ENCODE data around the gene PDE4C.
A peak's percentile ranks its signal among the peaks of the same experiment; 100 is the strongest.
"Not testable (repeated sequence)": the region's sequence is repeated elsewhere in the genome, so short reads cannot be mapped to it uniquely, and the experiment has no call there.

PDE4C gene

DNA sequence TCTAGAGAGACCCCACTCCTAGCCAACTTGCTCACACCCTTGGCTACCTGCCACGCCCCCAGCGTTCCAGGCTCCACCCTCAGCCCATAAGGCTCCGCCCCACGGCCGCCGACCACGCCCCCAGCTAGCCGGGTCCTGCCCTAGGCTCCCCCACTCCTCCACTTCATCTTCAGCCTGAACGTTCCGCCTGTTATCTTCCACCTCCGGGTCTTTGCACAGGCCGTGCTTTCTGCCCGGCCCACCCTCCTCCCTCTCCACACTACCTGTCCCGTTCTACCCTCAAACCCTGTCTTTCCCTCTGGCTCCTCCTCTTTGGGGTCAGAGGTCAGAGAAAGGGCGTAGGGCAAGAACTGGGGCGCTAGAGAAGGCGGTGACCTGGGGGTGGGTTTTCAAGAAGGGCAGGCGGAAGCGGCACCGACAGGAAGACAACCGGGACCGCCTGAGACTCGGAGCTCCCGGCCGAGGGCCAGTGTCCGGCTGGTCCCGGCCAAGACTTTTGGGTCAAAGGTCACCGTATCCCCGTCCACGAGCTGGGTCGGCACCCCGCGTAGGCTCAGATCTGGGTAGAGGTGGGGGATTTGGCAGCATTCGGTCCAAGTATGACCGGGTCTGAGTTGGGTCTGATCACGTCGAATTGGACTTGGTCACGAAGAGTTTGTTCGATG is 2.2 kb downstream of the PDE4C start:
- DNase-seq (ENCODE audit: low spot score) = no peak

DNA sequence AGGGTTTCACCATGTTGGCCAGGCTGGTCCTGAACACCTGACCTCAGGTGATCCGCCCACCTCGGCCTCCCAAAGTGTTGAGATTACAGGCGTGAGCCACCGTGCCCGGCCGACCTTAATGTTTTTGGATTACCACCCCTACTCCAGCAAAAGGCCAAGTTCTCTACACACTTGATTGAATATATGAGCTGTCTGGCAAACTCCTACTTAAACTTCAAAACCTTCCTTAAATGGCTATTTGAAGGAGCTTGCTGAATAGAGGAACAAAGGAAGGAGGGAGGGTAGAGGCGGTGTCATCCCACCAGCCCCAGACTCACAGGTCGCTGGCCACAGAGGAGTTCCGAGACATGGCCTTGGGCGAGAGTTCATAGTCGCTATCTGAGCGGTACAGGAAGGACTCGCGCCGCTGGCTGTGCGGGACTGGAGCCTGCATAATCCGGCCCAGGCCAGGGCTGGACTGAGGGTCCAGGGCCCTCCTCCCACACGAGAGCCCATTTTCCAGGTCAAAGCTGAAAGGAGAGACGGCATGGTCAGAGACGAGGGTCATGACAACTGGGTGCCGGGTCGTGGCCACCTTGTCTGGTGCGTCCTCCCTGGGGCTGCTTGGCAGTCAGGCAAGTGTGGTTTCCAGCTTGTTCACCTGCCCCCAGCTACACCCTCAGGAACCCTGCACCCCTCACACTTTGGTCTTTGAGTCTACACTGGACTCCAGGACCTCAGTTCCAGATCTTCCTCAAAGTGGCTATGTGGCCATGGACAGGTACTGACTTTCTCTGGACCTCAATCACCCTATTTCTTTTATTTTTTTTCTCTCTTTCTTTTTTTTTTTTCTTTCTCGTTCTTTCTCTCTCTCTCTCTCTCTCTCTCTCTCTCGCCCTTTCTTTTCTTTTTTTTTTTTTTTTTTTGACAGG is 4.2 kb downstream of the PDE4C start:
- no peak for DNase-seq (ENCODE audit: low spot score)

DNA sequence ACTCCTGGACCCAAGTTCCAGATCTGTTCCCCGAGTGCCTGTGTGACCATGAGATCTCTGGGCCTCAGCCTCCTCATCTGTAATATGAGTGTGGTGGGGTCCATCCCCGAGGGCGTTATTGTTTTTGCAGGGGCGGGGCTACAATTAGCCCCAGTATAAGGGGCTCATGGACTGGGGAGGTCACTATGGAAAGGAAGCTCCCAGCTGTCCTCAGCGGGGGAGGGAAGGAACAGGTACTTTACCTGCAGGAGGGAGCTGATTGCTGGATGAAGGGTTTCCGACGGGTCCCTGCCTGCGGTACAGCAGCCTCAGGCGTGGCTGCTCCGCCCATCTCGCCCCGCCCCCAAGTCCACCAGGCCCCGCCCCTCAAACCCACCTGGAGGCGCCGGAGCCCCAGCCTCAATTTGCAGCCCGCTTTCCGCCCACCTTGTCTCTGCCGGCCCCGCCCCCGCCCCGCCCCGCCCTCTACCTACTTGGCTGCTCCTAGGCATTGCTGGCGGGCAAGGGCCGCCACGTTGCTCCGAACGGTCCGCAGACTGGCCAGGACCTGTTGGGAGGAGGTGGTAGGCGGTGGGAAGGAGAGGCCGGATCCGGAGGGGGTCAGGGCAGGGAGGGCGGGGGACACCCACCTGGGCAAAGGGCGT is 5.5 kb downstream of the PDE4C start:
- no peak for DNase-seq (ENCODE audit: low spot score)

DNA sequence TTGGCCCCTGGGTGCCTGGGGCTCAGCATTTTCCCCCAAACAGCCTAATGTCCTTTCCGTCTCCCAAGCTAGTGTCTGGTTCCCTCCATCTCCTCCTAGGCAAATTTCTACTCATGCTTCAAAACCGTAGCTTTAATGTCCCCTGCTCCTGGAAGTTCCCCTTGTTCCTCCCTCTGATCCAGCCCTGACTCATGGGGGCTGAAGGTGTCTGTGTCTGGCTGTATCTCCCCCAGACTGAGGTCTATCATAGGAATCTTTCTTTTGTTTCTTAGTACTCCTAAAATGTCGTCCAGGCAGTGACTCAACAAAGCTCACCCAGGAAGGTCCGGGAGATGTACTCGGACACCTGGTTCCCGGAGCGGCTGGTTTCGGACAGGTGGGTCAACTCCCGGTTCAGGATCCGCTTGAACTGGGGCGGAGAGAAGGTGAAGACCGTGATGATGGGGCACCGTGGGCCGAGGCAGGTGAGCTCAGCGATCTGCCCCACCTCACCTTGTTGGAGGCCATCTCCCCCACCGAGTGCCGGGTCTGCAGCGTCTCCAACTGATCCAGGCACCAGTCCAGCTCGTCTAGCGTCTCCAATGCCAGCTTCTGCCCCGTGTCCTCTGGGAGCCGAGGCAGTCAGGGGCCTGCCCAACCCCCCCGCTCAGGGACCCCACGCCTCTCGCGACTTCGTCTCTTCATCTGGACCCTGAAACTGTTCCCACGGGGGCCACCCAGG is 6.2 kb downstream of the PDE4C start:
- DNase-seq (ENCODE audit: low spot score) = no peak

DNA sequence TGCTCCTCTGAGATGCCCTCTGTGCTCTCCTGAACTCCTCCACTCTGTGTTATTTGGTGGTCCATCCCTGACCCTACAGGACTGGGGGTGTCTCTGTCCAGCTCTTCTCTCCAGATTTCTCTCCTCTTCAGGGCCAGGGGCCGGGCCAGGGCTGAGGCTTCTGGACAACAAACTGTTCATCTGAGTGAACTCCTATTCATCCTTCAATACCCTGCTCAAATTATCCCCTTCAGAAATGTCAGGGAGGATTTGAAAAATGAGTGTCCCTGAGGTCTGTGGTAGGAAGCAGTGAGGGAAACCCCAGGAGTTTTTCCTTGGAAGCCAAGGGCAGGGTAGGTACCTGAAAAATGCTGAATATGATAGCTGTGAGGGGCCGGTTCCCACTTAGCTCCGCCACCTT is 7.6 kb downstream of the PDE4C start:
- DNase-seq (ENCODE audit: low spot score) = no peak

DNA sequence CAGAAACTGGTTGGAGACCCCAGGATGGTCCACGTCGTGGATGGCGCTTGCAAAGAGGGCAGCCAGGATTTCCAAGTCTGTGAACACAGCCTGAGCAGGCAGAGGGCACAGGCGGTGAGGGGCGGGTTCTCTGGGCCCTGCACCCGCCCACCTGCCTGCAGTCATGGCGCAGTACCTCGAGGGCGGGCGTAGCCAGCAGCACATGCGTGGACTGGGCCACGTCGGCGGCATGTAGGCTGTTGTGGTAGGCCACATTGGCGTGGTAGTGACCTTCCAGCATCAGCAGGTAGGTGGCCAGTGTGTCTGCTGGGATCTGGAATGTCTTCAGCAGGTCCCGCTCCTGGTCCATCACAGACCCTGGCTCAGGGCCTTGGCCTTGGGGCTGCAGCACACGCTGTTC is 8.1 kb downstream of the PDE4C start:
- DNase-seq (ENCODE audit: low spot score) = no peak

DNA sequence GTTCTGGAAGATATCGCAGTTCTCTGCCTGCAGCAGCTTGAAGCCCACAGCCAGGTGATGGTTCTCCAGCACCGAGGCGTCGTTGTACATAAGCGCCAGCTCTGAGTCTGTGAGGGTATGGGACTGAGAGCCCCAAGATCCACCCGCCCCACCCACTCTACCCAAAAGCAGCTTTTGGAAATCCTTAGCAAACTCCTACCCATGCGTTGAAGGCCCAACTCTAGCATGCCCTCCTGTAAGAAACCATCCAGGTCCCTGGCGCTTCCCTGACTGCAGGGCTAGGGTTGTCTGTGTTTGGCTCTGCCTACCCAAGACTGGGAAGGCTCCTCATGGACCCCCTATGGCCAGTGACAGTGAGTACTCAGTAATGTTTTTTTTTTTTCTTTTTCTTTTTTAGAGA is 9.4 kb downstream of the PDE4C start:
- no peak for DNase-seq (ENCODE audit: low spot score)

DNA sequence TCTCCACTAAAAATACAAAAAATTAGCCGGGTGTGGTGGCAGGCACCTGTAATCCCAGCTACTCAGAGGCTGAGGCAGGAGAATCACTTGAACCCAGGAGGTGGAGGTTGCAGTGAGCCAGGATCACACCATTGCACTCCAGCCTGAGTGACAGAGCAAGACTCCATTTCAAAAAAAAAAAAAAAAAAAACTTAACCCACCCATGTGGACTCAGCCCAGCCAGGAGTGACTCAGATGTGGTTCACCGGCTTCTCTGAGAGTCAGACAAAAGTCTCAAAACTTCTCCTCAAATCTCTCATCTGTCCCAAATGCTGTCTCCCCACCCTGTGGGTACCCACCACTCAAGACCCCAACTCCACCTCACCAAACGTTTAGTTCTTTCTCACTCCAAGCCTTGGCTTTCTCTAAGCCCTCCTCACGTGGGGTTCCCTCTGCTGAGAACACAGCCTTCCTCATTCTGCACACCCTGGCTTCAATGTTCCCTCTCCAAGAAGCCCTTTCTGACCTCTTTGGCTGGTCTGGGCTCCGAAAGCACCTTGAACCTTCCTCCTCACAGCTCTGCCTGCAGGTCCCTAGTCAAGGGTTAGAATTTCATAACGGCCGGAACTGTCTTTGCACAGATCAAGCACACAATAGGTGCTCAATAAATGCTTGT is 11.3 kb downstream of the PDE4C start:
- DNase-seq (ENCODE audit: low spot score) = no peak

DNA sequence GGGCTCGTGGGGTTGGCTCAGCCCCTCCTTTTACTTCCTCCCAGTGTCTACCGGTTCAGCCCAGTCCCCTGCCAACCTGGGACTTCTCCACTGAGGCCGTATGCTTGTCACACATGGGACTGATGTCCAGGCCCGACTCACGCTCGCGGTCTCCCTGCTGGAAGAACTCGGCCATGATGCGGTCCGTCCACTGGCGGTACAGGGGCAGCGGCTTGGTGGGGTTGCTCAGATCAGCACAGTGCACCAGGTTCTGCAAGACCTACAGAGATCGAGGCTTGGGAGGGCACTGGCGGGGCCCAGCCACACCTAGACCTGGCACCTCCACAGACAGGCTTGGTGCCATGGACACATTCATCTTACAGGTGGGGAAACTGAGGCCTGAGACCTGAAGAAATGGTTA is 14.6 kb downstream of the PDE4C start:
- no peak for DNase-seq (ENCODE audit: low spot score)

DNA sequence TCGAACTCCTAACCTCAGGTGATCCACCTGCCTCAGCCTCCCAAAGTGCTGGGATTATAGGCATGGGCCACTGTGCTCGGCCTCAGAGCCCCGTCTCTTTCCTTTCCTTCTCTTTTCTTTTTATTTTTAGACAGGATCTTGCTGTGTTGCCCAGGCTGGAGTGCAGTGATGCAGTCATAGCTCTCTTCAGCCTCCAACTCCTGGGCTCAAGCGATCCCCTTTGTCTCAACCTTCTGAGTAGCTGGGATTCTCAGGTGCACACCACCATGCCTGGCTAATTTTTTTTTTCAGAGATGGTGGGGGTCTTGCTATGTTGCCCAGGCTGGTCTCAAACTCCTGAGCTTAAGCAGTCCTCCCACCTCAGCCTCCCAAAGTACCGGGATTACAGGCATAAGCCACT is 16.3 kb downstream of the PDE4C start:
- DNase-seq (ENCODE audit: low spot score) = not testable (repeated sequence)

DNA sequence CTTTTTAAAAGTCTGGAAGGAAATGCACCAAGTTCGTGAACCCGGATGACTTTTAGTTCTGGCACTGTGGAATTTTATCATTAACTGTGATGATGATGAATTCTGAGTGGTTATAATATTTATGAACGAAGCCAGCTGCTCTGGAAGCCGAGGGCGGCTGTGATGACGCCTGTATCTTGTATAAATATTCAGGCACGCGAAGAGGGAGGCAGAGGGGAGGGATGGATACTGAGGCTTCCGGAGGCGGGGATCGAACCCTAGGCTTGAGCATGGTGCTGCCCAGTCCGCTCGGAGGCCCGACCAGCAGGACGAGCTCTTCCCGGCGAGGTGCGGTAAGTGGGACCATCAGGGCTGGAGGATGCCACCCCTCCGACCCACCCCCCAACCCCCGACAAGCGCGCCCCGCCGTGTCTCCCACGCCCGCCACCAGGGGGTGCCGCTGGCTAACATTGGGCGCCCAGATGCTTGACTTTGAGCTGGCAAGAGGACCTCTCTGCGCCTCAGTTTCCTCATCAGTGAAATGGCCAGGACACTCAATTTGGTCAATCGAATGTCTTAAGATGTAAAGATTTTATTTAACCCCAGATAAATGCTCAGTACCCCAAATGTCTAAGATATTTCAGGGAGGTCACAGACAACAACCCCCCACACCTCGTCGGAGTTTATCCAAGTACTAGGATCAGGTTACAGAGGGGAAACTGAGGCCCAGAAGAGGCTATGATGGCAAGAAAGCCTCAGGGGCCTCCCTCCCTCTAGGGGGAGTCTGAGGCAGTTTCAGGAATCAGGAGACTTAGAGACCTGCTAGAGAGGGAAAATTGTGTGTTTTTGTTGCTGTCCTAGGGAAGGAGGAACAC is 17.9 kb downstream of the PDE4C start:
- peak; percentile 35 for DNase-seq (ENCODE audit: low spot score)

DNA sequence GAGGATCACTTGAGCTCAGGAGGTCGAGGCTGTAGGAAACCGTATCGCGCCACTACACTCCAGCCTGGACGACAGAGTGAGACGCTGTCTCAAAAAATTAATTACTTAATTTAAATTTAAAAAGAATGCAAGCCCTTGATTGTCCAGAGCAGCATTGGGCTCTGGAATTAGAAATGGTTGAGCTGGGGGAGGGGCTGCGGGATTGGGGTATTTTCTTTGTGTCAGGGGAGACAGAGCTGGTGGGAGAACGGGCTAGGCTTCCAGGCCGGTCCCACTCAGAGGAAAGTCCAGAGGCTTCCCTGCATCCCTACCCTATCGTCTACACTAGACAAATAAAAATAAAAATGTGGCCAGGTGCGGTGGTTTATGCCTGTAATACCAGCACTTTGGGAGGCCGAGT is 20.2 kb downstream of the PDE4C start:
- no peak for DNase-seq (ENCODE audit: low spot score)

DNA sequence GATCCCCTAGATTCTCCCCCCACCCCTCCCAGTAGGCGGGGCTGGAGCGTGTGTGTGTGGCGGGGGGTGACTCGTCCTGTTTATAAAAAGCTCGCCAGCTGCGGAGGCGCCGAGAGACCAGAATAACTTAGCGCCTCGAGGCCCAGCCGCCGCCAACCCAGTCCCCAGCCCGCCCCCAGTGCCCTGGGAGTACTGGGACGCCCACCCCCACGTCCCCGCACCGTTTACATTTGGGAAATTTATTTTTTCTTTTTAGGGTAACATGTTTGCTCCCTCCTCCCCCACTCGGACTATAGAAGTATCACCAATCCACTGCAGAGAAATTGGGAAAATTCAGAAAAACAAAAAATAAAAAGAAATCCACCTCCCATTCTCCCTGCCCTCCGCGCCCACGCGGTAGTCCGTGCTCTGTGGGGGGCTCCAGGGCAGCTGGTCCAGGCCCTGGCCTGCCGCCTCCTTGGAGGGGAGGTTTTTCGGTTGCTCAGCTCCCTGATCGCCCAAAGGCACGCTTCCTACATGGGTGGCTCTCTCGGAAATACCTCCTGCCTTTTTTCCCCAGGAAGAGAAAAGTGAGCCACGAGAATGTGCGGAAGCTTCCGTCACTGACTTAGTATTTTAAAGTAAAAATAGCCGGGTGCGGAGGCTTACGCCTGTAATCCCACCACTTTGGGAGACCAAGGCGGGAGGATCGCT is 20.9 kb downstream of the PDE4C start:
- DNase-seq (ENCODE audit: low spot score) = peak; percentile 52

DNA sequence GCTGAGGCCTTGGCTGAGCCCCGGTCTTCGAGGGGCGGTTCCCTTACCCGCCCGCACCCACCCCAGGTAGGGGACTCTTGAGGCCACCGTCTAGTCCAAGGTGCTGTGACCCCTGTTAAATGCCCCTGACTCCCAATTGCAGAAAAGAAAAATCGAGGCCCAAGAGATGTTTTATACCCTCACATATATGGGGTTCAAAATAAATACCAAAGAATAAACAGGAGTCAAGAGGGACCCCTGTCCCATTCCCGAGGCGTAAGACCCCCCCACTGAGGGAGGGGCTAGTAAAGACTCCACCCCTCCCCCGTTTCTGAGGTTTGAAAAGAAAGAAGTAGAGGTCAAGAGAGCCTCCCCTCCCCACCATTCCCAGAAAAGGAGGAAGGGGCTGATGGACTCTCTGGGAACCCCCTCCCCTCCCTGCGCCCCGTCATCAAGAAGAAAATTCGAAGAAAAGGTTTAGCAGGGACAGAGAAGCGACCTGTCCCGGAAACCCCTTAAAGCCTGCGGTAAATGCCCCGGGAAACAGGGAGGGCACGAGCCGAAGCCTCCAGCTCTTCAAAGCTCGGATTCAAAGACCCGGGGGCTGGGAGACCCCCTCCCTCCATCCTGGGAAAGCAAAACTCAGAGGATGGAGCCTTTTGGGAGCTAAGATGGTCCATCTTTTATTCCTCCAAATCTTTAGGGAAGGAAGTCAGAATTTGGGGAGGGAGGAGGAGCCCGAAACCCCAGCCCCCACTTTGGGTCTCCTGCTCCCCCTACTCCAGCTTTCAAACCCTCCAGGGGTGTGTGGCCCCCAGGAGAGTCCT is 21.6 kb downstream of the PDE4C start:
- DNase-seq (ENCODE audit: low spot score) = peak; percentile 48

DNA sequence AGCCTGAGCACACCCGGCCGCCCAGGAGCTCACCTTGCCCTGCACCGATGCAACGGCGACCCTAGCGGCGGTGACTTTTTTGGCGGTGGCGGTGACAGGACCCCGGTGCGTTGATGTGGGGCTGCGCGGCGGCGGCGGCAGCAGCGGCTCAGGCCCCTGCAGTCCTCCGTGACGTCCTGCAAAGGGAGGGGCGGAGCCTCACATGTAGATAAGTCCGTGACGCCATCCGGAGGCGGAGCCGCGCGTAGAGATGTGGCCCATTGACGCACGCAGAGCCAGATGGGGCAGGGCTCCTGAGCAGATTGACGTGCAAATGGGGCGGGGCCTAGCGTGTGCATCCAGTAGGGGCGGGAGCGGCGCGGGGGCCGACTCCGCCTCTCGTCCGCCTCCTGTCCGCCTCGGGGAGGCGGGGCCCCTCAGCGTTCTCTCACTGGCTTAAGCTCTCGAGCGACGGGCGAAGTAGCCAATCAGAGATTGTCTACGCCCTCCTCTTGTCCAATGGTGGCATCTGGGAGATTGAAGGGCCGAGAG is 22.3 kb downstream of the PDE4C start, which contains the start of gene RAB3A:
Gene RAB3A (minus strand): TSS at position 180 of the 531 bp plus-strand sequence. CDS start 1,302 bp downstream, outside the sequence.
- peak; percentile 99 for DNase-seq (ENCODE audit: low spot score)

DNA sequence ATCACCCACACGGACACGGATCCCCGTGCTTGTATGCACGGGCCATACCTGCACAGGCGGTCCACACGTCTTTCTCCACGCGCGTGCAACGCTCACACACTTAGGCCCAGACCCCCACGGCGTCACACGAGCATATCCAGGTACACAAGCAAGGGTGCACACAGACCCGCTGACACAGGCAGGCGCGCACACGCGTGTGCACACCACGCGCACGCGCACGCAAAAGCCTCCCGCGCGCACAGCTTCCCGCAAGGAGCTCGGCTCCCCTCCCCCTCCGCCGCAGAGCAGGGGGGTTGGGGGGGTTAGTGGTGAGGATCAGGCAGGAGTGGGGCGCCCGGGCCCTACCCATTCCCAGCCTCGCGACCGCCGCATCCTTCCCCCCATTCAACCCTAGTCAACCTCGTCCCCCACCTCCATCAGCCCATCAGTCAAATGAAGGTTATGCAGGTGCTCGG is 22.8 kb downstream of the PDE4C start:
- peak; percentile 25 for DNase-seq (ENCODE audit: low spot score)

DNA sequence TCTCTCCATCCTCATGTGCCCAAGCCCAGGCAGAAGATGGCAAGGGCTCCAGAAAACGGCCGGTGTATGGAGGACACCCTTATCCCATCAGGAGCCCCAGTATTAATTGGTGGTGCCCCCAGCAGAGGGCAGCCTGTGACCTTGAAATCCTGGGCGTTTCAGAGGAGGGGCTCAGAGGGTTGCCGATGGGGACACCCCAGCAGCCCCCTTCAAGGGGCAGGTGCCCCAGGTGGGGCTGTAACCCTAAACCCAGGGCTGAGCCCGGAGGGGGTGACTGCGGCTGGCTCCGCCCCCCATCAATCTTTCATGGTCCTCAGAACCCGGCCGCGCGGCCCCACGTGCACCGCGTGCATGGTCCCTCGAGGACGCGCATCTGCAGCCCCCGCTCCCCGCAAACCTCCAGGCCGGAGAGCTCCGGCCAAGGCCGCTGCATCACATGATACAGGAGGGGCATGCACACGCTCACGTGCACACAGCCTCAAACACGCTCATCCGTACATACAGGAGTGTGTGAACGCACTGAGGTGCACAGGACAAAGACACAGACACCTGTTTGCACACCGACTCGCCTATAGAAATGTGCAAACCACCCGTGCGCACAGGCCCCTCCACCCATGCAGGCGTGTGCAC is 23.3 kb downstream of the PDE4C start:
- DNase-seq (ENCODE audit: low spot score) = peak; percentile 26

DNA sequence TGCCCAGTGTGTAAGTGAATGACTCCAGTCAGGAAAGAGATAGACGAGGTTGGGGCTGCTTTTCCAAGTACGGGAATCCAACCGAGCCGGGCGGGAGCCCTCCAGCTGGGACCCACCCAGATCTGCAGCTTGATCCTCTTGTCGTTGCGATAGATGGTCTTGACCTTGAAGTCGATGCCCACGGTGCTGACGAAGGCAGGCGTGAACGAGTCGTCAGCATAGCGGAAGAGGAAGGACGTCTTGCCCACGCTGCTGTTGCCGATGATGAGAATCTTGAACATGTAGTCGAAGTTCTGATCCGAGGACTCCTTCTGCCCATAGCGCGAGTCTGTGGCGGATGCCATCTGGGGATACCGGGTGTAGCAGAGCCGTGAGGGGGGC is 23.9 kb downstream of the PDE4C start:
- DNase-seq (ENCODE audit: low spot score) = no peak
